SH-SY5Y (cell line): ENCODE data around the gene SEC22A.

Experiments used
- GATA2 ChIP-seq: IDR thresholded peaks from 2 replicates; pipeline ENCODE4 v1.6.1; 2011; ENCODE audit warnings: mild to moderate bottlenecking, low read depth, low read length
- GATA3 ChIP-seq: IDR thresholded peaks from 2 replicates; pipeline ENCODE4 v1.6.1; 2011; ENCODE audit warnings: low read depth, mild to moderate bottlenecking, low read length, moderate library complexity

DNA sequence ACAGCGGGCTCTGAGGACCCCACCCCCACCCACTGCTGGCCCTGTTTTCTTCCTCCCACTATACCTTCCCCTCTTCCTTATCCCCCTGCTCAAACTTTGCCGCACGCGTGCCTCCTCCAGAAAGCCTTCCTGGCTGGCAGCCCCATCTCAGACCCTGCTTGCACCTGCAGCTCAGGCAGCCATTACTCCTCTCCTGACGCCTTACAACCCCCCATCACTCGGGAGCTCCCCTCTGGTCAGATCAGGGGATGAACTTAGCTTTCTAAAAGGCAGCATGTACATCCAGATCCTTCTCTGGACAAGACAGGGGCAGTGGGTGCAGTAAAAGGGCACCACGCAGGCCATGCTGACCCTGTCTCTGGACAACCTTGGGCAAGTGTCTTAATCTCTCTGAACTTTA is 94.5 kb downstream of the SEC22A start:
- TF ChIP-seq GATA2 (no peak), GATA3 (no peak)
